SKM-1 (cell line): ENCODE results near the gene EMD.

Experiments used
- DNase-seq: peaks from one replicate; lab custom pipeline; 2025; ENCODE audit not compliant: unreplicated experiment; lab: John Stamatoyannopoulos, UW

Gene EMD

DNA sequence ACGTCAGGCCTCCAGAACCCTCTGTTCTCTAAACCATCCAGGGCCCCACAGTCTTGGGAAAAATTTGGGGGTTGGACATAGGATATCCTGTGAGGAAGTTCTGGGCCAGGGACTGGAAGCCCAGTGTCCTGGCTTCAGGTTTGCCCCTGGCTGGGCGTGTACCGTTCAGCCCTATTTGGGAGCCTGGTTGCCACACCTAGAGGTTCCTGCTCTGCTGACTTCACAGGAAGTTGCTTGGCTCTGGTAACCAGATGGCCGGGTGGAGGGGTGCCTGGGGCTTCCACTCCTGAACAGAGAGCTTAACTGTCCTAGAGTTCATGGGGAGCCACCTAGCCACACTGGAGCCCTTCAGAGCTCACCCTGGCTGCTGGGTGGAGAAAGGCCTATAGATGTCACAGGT, 33.4 kb downstream of the EMD start:
- no peak for DNase-seq

DNA sequence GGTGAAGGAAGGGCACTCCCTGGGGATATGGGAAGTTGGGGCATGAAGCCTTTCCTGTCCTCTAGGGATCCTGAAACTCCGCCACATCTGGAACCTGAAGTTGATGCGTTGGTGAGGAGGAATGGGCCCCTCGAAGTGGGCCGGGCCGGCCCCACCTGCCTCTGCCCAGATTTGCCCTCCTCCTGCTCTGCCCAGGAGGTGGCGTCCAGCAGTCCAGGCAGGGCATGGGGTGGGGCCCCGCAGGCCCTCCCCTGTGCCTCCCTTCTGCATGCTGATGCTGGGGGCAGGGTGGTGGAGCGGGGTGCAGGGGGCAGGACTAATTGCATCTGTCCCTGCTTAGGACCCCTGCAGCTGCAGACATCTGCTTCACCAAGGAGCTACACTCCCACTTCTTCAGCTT, 34.0 kb downstream of the EMD start:
- DNase-seq, result no peak

DNA sequence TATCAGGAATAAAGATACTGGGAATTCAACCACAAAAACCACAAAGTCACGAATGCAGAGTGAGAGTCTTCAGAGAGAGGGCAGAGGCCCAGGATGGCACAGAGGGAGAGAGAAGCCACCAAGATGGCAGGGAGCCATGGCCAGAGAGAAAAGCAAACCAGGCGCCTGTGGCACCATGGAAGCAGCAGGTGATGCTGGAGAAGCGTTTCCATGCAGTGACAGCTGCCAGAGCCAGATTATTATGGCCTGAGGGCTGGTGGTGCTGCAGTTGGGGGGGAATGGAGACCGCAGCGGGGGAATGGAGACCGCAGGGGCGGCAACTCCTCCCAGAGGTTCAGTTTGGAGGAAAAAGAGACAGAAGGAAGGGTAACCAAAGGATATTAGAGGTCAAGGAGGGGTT, 38.1 kb downstream of the EMD start:
- no peak for DNase-seq

DNA sequence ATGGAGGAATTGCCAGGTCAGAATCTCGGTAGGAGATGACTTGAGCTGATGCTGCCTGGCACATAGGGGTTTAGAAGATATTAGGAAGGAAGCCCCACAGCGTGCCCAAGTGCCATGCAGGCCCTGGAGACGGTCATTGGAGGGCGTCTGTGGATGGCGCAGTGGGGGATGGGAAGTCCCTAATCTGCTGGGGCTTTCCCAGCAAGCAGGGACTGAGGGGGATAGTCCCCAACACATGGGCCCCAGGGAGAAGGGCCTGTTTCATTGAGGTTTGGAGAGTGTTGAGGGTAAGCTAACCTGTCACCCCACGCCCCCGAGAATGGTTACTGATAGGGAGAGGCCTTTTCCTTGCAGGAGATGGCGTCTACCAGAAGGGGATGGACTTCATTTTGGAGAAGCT, 40.1 kb downstream of the EMD start:
- DNase-seq, result no peak

DNA sequence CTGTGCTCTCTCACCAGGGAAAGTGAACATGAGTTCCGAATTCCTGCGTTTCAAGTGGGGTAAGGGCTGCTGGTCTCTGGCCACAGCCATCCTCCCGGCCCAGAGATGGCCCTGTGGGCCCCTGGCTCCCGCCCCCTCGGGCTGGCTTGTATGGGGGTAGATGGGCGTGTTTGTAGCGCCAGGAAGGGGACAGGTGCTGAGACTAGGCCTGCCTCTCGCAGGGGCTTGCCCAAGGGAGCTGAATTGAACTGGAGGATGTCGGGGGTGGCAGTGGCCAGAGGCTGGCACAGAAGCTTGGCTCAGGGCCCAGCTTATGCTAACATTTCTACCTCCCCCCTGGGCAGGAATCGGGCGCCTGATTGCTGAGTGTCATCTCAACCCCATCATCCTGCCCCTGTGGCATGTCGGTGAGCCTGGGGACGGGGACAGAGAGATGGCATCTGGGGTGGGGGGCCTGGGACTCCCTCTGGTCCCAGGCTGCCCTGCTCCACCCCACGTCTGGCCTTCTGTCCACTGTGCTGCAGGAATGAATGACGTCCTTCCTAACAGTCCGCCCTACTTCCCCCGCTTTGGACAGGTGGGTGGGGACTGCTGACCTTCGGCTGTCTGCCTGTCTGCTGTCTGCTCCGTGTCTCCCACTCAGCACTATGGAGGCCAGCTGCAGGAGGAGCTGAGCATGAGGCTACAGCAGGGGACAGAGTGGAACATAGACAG, 40.8 kb downstream of the EMD start:
- DNase-seq, result no peak

DNA sequence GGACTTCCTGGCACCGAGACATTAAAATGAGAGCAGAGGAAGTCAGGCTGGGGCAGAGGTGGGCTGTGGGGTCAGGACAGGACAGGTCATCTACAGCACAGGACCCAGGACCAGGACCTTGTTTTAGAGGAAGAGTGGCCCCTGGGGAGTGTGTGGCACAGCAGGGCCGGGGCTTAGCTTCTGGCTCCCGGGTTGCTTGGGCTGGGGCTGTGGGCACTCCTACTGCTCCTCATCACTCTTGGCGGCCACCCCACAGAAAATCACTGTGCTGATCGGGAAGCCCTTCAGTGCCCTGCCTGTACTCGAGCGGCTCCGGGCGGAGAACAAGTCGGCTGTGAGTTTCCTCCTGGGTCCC, 41.3 kb downstream of the EMD start:
- no peak for DNase-seq

DNA sequence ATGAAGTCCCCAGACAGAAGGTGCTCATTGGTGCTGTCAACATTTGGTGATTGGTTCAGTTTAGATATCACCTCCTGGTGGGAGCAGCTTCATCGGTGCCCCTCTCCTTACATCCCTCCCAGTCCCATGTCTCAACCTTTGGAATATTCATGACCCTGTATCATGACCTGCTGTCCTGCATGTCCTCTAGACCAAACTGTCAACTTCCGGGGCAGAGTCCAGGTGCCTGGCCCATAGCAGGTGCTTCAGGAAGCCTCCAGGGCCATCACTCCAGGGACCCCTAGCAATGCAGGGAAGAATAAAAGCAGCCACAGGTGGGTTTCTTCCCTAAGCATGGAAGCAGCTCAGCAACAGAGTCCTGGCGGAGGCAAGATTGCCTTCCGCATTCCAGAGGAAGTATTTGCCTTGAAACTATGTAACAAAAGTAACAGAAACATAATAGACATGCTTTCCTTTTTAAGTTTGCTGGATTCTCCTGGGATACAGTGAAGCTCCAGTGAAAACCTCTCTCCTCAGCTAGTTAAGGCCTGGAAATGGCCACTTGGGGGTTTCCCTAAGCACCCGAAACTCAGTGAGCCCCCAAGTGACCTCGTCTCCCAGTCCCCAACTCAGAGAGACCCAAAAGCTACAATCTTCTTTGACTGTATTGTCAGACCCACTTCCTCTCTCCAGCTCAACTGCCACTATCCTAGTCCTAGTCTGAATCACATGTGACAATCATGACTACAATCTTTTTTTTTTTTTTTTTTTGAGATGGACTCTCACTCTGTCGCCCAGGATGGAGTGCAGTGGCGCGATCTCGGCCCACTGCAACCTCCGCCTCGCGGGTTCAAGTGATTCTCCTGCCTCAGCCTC, 48.0 kb downstream of the EMD start:
- DNase-seq, result no peak

DNA sequence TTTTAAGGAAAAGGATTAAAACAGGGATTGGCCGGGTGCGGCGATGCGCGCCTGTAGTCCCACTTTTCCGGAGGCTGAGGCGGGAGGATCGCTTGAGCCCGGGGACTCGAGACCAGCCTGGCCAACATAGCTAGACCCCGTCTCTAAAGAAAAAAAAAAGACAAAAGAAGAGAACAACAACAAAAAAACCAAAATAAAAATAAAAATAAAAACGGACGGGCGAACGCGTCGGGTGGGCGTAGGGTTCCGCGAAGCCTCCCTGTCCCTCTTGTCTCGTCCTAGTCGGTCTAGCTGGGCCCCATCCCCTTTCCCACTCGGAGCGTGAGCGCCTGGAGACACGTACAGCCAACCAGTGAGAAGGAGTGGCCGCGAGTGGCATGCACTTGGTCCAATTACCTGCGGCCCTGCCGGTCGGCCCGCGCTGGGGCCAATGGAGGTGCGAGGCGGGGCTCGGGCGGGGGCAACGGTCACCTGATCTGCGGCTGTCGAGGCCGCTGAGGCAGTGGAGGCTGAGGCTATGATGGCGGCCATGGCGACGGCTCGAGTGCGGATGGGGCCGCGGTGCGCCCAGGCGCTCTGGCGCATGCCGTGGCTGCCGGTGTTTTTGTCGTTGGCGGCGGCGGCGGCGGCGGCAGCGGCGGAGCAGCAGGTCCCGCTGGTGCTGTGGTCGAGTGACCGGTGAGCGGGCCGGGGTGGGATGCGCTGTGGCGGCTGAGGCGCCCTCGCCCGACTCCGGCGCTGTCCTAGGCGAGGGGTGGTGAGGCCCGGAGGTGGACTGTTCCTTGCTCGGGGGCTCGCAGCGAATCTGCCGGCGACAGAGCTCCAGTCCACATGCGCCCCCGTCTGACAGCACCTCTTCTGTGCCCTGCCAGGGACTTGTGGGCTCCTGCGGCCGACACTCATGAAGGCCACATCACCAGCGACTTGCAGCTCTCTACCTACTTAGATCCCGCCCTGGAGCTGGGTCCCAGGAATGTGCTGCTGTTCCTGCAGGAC, 49.4 kb downstream of the EMD start, which contains the start of gene ATP6AP1:
ATP6AP1 (plus strand) TSS at position 502 of the 996 bp plus-strand sequence; CDS start at position 518, 16 bp downstream.
- peak; percentile 64 for DNase-seq

DNA sequence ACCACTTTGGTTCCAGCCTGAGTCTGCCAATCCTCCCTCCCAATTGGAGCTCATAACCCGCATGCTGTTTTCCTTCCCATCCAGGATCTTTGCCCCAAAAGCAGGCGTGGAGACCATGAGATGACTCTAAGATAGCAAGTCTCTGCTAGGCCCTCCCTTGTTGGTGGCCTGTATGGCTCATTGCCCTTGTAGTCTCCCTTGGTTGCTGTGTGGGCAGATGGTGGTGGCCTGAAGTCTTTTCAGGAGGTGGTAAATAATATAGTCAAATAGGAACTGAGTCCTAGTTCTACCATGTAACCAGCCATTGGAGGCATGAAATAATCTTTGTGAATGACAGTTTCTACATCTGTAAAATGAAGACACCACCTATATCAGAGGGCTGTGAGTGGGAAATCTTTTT, 50.6 kb downstream of the EMD start:
- DNase-seq, result no peak

DNA sequence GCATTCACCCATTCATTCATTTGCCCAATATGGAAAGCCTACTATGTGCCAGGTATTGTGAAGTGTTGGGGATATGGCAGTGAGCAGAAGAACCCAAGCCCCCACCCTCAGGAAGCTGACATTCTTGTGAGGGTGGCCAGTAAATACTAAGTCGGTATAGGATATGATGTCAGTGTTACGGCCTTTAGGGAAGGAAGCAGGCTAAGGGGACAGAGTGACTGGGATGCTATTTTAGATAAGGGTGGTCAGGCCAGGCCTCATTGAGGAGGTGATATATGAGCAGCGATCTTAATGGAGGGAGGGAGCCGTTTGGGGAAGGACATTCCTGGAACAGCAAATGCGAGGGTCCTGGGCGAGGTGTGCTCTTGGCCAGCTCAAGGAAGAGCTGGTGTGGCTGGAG, 51.4 kb downstream of the EMD start:
- no peak for DNase-seq

DNA sequence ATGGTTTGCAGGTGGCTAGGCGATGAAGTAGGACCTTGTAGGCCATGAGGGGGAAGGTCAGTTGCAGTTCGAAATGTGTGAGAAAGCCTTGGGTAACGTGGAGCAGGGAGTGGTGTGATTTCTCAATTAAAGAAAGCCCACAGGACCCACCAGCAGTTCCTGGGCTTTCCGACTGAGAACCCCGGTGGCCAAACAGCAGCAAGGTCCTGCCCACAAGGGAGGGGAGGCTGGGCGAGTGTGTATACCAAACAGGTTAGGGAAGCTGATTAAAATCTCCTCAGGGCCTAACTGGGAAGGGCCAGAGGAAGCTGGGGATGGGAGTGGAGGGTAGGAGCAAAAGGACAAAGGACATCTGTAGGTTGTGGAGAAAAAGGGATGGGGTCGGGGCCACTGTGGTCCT, 51.8 kb downstream of the EMD start:
- DNase-seq, result no peak
